CD4-positive, alpha-beta T cell treated with Interleukin-17A for 4 hours (primary cell): Measurements from ENCODE around the gene AADAT.
"Not testable (repeated sequence)": the region's sequence is repeated elsewhere in the genome, so short reads cannot be mapped to it uniquely, and the experiment has no call there.

Experiments
- DNase-seq: peaks from one replicate; pipeline ENCODE4 v3.0.0-alpha.2; 2020; ENCODE audit warnings: mixed read lengths

Gene AADAT

GRCh38 chr4:170089668-170090351 is at the start of gene AADAT:
Gene AADAT, minus strand, starts transcription at chr4:170089956. Its CDS starts 266 bp downstream, at chr4:170089690.
- peak; percentile 6 for DNase-seq

GRCh38 chr4:170138580-170139194 is 48.9 kb upstream of the AADAT start:
- peak; percentile 68 for DNase-seq

GRCh38 chr4:170137927-170138326 is 48.2 kb upstream of the AADAT start:
- no peak for DNase-seq

- no peak for DNase-seq
Measured at GRCh38 chr4:170137466-170137865, 47.7 kb upstream of the AADAT start.

- DNase-seq: no peak
Measured at GRCh38 chr4:170134821-170135220, 45.1 kb upstream of the AADAT start.

- DNase-seq: no peak
Measured at GRCh38 chr4:170128219-170128804, 38.6 kb upstream of the AADAT start.

- DNase-seq: no peak
Measured at GRCh38 chr4:170127758-170128157, 38.0 kb upstream of the AADAT start.

- no peak for DNase-seq
Measured at GRCh38 chr4:170124406-170124805, 34.6 kb upstream of the AADAT start.

GRCh38 chr4:170122252-170122651 is 32.5 kb upstream of the AADAT start:
- no peak for DNase-seq

- no peak for DNase-seq
Measured at GRCh38 chr4:170114636-170115035, 24.9 kb upstream of the AADAT start.

- DNase-seq: not testable (repeated sequence)
Measured at GRCh38 chr4:170114183-170114582, 24.4 kb upstream of the AADAT start.

- DNase-seq: no peak
Measured at GRCh38 chr4:170111546-170111945, 21.8 kb upstream of the AADAT start.

GRCh38 chr4:170111085-170111484 is 21.3 kb upstream of the AADAT start:
- DNase-seq: no peak

GRCh38 chr4:170110285-170110672 is 20.5 kb upstream of the AADAT start:
- no peak for DNase-seq

- DNase-seq: no peak
Measured at GRCh38 chr4:170109586-170110284, 20.0 kb upstream of the AADAT start.

- DNase-seq: no peak
Measured at GRCh38 chr4:170106900-170107299, 17.1 kb upstream of the AADAT start.

- DNase-seq: no peak
Measured at GRCh38 chr4:170102426-170102825, 12.7 kb upstream of the AADAT start.

GRCh38 chr4:170098171-170098570 is 8.4 kb upstream of the AADAT start:
- DNase-seq: not testable (repeated sequence)

GRCh38 chr4:170097681-170098080 is 7.9 kb upstream of the AADAT start:
- DNase-seq: no peak

GRCh38 chr4:170093973-170094535 is 4.3 kb upstream of the AADAT start:
- DNase-seq: no peak

- no peak for DNase-seq
Measured at GRCh38 chr4:170091069-170091696, 1.4 kb upstream of the AADAT start.

- DNase-seq: no peak
Measured at GRCh38 chr4:170090352-170091052, 746 bp upstream of the AADAT start.
